GM18511 (cell line): Measurements from ENCODE around the gene C3AR1.
"Not testable (repeated sequence)": the region's sequence is repeated elsewhere in the genome, so short reads cannot be mapped to it uniquely, and the experiment has no call there.

Experiments
- ATAC-seq: cut with Tn5 transposase; IDR thresholded peaks from one replicate; pipeline ENCODE4 v1.9.1; 2021; ENCODE audit warnings: mild to moderate bottlenecking, moderate library complexity; ENCODE audit not compliant: unreplicated experiment

The C3AR1 gene

DNA sequence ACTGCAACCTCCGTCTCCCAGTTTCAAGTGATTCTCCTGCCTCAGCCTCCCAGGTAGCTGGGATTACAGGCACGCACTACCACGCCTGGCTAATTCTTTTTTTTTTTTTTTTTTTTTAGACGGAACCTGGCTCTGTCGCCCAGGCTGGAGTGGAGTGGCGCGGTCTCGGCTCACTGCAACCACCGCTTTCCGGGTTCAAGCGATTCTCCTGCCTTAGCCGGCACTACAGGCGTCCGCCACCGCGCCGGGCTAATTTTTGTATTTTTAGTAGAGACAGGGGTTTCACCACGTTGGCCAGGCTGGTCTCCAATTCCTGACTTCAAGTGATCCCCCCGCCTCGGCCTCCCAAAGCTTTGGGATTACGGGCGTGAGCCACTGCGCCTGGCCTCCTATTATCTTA, 35.1 kb downstream of the C3AR1 start:
- ATAC-seq: not testable (repeated sequence)

DNA sequence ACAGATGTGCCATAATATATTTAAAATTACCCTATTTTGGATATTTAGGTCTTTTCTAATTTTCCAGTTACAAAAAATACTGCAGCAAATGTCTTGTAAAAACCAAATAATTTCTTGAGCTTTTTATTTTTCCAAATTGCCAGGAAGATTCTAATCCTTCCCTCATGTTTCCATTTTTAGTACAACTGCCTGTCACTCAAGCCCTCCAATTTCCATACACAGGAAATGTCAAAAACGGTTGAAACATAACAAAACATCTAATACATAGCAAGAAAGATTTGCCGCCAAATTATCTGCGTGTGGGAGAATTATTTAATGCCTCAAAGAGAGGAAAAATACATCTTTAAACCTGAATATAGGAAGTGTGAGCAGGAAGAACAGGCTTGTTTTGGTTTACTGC, 36.0 kb downstream of the C3AR1 start:
- ATAC-seq: no peak

DNA sequence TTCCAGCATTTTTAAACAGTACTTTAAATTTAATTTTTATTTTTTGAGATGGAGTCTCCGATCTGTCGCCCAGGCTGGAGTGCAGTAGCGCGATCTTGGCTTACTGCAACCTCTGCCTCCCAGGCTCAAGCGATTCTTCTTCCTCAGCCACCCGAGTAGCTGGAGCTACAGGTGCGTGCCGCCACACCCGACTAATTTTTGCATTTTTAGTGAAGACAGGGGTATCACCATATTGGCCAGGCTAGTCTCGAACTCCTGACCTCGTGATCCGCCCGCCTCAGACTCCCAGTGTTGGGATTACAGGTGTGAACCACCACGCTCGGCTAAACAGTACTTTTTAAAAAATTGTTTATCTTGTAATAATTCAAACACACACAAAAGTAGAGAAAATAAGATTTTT, 37.9 kb downstream of the C3AR1 start:
- no peak for ATAC-seq

DNA sequence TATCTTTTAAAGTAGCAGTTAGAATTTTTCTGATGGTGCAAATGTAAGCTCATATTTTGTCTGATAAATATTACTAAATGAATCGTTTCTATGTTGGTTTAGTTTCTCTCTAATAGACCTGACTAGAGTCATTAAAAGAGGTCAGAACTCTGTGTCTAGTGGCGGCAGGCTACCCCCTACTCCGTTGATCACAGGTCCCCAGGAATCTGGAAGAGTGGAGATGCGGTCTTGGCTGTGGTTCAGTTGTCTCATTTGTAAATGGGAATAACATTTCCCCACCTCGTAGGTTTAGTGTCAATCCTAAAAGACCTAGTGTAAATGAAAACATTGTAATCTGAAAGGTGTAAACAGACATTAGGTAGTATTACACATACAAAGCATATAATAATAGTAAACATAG, 38.3 kb downstream of the C3AR1 start:
- no peak for ATAC-seq

DNA sequence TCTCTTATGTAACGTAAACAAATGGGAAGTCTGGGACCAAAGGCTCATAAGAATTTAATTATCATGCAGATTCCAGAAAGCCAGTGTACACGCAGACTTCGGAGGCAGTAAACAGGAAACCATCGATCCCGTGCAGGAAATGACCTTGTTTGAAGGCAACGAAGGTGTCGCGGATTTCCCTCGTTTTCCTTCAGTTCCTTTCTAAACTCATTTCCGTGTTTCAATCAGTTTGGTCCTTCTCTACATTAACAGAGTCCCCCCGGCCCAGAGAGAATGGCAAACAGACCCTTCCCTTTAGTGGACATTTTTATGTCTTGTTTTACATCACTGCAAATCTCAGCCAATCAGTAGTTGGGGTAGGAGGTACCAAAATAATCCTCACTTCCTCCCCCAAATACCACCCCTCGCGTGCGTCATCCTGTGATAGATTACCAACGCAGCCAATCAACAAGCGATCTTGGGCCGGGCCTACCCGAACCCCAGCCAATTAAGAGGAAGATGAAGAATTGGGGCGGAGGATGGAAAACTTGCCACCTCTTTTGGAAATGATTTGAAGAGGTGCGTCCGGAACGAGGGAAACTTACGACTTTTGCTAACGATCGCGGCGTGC, 39.8 kb downstream of the C3AR1 start:
- peak; percentile 98 for ATAC-seq

DNA sequence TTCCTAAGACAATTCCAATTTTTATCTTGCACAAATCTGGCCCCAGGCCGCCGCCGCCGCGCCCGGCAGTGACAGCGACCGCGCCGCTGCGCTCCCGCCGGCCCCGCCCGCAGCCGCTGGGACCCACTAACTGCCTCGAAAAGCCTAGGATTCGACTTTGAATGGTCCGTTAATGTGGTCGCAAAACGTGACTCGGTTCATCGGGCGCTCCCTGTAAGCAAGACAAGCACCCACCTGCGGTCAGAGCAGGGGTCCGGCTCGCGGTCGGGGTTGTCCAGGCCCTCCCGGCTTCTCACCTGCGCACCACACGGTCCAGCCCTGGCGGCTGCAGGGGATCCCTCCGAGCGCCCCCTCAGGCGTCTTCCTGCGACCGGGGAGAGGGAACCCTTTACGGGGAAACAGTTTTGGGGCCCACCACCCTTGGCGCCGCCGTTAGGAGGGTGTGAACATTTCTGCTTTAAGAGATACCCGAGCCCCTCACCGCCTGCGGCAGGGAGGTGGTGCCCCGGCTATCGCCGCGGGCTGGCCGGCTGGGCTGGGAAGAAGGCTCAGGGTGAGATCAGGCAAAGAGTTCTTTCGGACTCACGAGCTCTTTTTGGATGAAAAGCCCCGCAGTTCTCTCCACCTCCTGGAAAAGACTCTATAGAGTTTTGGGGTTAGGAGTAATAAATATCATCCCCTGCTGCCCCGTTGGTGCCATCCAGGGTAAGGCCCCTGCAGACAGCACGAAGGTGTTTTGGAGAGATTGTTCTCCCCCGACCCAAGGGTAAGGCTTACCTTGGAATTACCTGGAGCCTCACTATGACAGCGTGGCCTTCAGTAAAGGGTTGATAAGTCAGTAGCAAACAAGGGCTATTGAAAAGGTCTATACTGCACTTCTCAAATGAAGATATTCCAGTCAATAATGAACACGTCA, 47.2 kb downstream of the C3AR1 start:
- ATAC-seq: no peak

DNA sequence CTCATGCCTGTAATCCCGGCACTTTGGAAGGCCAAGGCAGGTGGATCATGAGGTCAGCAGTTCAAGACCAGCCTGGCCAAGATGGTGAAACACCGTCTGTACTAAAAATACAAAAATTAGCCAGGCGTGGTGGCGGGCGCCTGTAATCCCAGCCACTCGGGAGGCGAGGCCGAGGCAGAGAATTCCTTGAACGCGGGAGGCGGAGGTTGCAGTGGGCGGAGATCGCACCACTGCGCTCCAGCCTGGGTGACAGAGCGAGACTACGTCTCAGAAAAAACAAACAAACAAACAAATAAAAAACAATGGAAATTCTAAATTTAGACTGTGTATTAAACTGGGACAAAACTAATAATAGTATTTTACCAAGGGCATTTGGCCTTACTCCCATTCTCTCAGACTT, 47.9 kb downstream of the C3AR1 start:
- not testable (repeated sequence) for ATAC-seq

DNA sequence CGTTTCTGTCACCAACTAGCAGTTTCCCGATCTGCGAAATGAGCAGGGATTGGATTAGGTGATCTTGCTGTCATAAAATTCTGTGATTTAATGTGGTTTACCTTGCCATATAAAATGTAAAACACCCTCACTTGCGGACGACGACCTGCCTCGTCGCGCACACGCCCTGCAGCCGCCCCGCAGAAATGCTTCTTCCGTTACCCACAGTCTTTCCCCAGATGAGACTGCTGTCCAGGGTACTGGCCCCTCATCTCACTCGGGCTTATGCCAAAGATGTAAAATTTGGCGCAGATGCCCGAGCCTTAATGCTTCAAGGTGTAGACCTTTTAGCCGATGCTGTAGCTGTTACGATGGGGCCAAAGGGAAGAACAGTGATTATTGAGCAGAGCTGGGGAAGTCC, 51.3 kb downstream of the C3AR1 start:
- ATAC-seq: no peak

DNA sequence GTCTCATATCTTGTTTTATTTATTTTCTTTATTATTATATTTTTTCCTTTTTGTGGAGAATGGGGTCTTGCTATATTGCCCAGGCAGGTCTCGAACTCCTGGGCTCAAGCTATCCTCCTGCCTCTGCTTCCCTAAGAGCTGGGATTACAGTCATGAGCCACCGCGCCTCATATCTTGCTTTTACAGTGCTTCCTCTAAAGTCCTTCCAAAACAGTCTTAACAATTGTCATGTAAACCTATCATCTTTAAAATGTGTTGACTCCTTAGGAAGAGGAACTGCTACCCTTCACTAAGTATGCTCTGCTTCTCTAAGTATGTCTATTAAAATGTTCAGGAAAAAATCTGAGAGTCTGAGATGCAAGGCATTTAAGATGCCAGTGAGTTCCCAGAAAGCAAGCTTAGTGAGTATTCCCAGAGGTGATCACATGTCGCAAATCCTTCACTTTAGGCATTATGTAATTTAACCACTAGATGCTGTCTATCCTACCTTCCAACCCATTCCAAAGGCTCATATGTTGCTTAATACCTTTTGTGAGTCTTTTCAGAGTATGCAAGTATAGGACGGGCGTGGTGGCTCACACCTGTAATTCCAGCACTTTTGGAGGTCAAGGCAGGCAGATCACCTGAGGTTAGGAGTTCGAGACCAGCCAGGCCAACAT, 53.4 kb downstream of the C3AR1 start:
- ATAC-seq: no peak

DNA sequence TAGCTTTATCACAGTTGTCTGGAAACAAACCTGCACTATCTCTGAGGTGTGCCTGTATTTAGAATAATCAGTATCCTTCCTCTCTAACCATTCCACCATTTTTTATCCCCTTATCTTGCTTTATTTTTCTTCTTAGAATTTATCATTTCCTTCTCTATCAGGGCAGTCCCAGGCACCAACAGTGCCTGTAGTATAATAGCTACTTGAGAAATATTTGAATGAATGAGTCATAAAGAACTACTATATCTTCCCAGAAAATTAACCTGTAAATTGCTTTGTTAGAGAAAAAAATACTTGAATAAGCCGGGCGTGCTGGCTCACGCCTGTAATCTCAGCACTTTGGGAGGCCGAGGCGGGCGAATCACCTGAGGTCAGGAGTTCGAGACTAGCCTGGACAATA, 54.8 kb downstream of the C3AR1 start:
- ATAC-seq: no peak
